Heart left ventricle (tissue), 16 donors: ENCODE data around the gene PAGE2B. TPM values are rescaled to one million over a fixed set of nuclear protein-coding genes. Genes with fewer than 3 reads are reported as not detected.

Source experiments
- ATAC-seq, 4 donors: fragments of 200-7000 bp; cut with Tn5 transposase; one replicate each; pipeline ENCODE4 v1.9.1; 2020 to 2022; ENCODE audit warnings: moderate library complexity in 4 of 4, mild to moderate bottlenecking in 3 of 4, moderate number of reproducible peaks in 1 of 4
- DNase-seq, 5 donors: peaks; one replicate each; pipeline ENCODE4 v3.0.0-alpha.2; 2020
- H3K27ac ChIP-seq, 12 donors: fragments of 200-600 bp; sonication (generic) in 4 of 12; one replicate each; pipeline versions ENCODE4 v1.5.0 to v1.8.0; 2016 to 2022; ENCODE audit warnings: mild to moderate bottlenecking in 2 of 12
- H3K27me3 ChIP-seq, 9 donors: fragments of 200-600 bp; sonication (generic) in 2 of 9; one replicate each; pipeline versions ENCODE4 v1.5.1 to v1.8.0; 2016 to 2022; ENCODE audit warnings: mild to moderate bottlenecking in 3 of 9
- H3K36me3 ChIP-seq, 9 donors: fragments of 200-600 bp; sonication (generic) in 2 of 9; one replicate each; pipeline versions ENCODE4 v1.5.0 to v1.8.0; 2018 to 2022; ENCODE audit warnings: mild to moderate bottlenecking in 2 of 9
- H3K4me1 ChIP-seq, 12 donors: fragments of 200-600 bp; sonication (generic) in 4 of 12; one replicate each; pipeline versions ENCODE4 v1.5.0 to v1.8.0; 2016 to 2022; ENCODE audit warnings: mild to moderate bottlenecking in 3 of 12
- H3K4me3 ChIP-seq, 12 donors: fragments of 200-600 bp; sonication (generic) in 4 of 12; one replicate each; pipeline versions ENCODE4 v1.5.0 to v1.8.0; 2017 to 2022; ENCODE audit warnings: mild to moderate bottlenecking in 9 of 12, moderate library complexity in 4 of 12
- H3K9me3 ChIP-seq, 12 donors: fragments of 200-600 bp; sonication (generic) in 4 of 12; one replicate each; pipeline versions ENCODE4 v1.5.0 to v1.8.0; 2016 to 2022; ENCODE audit warnings: mild to moderate bottlenecking in 1 of 12
- CTCF ChIP-seq, 12 donors: fragments of 200-600 bp; sonication (generic) in 4 of 12; IDR thresholded peaks; one replicate each; pipeline versions ENCODE4 v1.5.0 to v1.8.0; 2018 to 2022; ENCODE audit warnings: antibody characterized with exemption in 12 of 12, mild to moderate bottlenecking in 5 of 12
- POLR2A ChIP-seq, 2 donors: fragments of 450-650 bp; IDR thresholded peaks; one replicate each; pipeline ENCODE4 v1.6.1; 2017; ENCODE audit warnings: antibody characterized with exemption in 2 of 2, mild to moderate bottlenecking in 2 of 2, moderate library complexity in 2 of 2
- WGBS, 4 donors: extraction: QIAGEN DNeasy Blood & Tissue Kit in 2 of 4; methylation state at CpG; one replicate each; pipeline versions ENCODE4 v1.1.5 to v1.1.7; 2013 to 2018; 5-methylcytosine and 5-hydroxymethylcytosine counted together
- intact Hi-C, 10 donors: fragments of 100-400 bp; cut with DNase I; formaldehyde crosslinking; loops; one replicate each; pipeline versions ENCODE4 v1.11.1 to v1.14.2; 2022
- polyA plus RNA-seq, 2 donors: library from polyadenylated mRNA; stranded (reverse); fragments of 200-250 nt; gene quantifications; one replicate each; pipeline ENCODE4 v1.2.3, GENCODE V29; 2013
- total RNA-seq, 9 donors: library from RNA; depleted of rRNA in 2 of 9; stranded (reverse); fragments of >200 nt in 2 of 9; fragmentation: NEBNext Ultra II Directional in 3 of 9; extraction: Animal tissue kit (Norgen Biotek cat#: 25700) in 3 of 9; gene quantifications; one replicate each; pipeline versions ENCODE4 v1.1.0 to v1.2.4, GENCODE V29; 2016 to 2023
- donor health status: ischemic (EF 13 %, LVEDD 7.1; RV severe dilation, severe dysfunction).
- donor health status: healthy with polysubstance abuse.
- donor health status: DM: no; HTN: yes; CAD: no.
- donor health status: DM: no; HTN: no; CAD: no.
- donor health status: ischemic (EF 25% LVEDD 6.9; RV normal size, moderate dysfunction).
- donor health status: ischemic (EF 25% LVEDD 5.7; RV mildly dilated, moderate dysfunction).
- donor health status: healthy.
- donor health status: DM: yes; HTN: yes; CAD: no.
- donor health status: ischemic (EF 35%, LVEDD 5.7; RV mildly dilated, moderate dysfunction).
- donor health status: nonischemic (EF 11% LVEDD 7.7; RV severe dilation, severe dysfunction).
- donor health status: DM: yes; HTN: yes; CAD: no.
- donor health status: PGD.
- donor health status: ischemic (EF 29% LVEDD 5.4; RV normal size, mild dysfunction).
- donor health status: nonischemic (EF 23%, LVEDD 6.1; RV moderate dilation, normal function).

Gene PAGE2B
- total and polyA plus RNA-seq, 11 donors, result not detected

DNA sequence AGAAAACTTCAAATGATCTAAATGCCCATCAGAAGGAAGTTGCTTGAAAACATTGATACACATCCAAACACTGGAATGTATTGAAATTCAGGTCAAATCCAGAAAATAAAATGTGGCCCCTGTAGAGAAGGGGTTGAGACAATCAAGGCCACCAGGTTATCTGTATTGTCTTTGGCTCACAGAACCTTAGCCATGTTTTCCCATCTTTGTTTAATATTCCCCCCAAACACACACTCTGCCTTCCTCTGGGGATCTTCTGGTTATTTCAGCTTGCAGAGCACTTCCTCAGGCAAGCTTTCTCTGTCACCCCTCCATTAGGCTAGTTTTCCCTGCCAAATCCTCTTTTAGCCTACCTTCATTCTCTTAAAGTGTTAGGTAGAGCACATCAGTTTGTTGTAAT lies 44.4 kb downstream of the PAGE2B start:
- no peaks in the 10 kb centered on the region for H3K9me3 ChIP-seq
- intact Hi-C loops, result no loop called here
- H3K27me3 ChIP-seq, result peaks cover 0 to 33% (median 0%) of the 10 kb centered on the region in 9 donors
- no peaks in the 10 kb centered on the region for H3K36me3 ChIP-seq
- H3K27ac ChIP-seq, result no peak overlapping the region
- H3K4me3 ChIP-seq, result no peak overlapping the region
- DNase-seq (no peak), ATAC-seq (no peak)
- no peaks in the 10 kb centered on the region for H3K4me1 ChIP-seq
- TF ChIP-seq CTCF (IDR thresholded peaks at IDR 0.05) (no peak), POLR2A (IDR thresholded peaks at IDR 0.05) (no peak)

DNA sequence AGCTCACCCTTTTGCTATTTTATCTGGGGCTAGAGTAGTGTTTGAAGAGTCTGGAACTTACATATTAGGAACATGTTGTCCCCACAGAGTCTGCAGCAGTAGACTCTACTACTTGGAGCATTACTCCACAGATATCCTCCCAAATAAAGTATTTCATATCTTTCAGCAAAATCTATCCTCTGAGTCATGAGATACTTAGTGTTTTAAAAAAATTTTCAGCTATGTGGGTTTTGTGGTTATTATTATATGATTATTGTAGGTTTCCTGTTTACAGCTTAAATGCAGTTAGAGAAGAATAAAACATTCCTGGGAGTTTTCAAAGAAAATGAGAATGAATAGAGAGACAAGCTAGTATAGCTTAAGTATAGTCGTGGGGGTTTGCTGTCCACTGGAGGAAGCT lies 44.9 kb downstream of the PAGE2B start:
- Histone ChIP-seq H3K4me1 (no peaks in the 10 kb centered on the region), H3K9me3 (no peaks in the 10 kb centered on the region), H3K27me3 (peaks cover 0 to 33% (median 0%) of the 10 kb centered on the region in 9 donors), H3K27ac (no peak overlapping the region), H3K4me3 (no peak overlapping the region), H3K36me3 (no peaks in the 10 kb centered on the region)
- DNase-seq, result no peak
- no peak for ATAC-seq
- no peak for TF ChIP-seq CTCF (IDR thresholded peaks at IDR 0.05)
- no peak for TF ChIP-seq POLR2A (IDR thresholded peaks at IDR 0.05)
- intact Hi-C loops, result no loop called here
- 30 to 57% (median 48%) methylated on average over 1 of the region's 1 CpG for WGBS, 4 donors

- 32 to 76% (median 54%) methylated on average over 2 of the region's 2 CpGs for WGBS, 4 donors
- no peak overlapping the region for H3K4me3 ChIP-seq
- no peak for ATAC-seq
- no peak overlapping the region for H3K27ac ChIP-seq
- peaks cover 0 to 33% (median 0%) of the 10 kb centered on the region in 9 donors for H3K27me3 ChIP-seq
- H3K36me3 ChIP-seq, result no peaks in the 10 kb centered on the region
- no peak for TF ChIP-seq CTCF (IDR thresholded peaks at IDR 0.05)
- TF ChIP-seq POLR2A (IDR thresholded peaks at IDR 0.05), result no peak
- DNase-seq, result no peak
- H3K4me1 ChIP-seq, result no peaks in the 10 kb centered on the region
- H3K9me3 ChIP-seq, result no peaks in the 10 kb centered on the region
- intact Hi-C loops, result no loop called here
Observed at GRCh38 chrX:55120761-55121358, 46.0 kb downstream of the PAGE2B start.

GRCh38 chrX:55123900-55124299 lies 49.1 kb downstream of the PAGE2B start:
- Histone ChIP-seq H3K27me3 (peaks cover 0 to 27% (median 0%) of the 10 kb centered on the region in 9 donors), H3K4me1 (no peaks in the 10 kb centered on the region), H3K4me3 (no peak overlapping the region), H3K36me3 (no peaks in the 10 kb centered on the region), H3K9me3 (no peaks in the 10 kb centered on the region), H3K27ac (no peak overlapping the region)
- intact Hi-C loops, result no loop called here
- TF ChIP-seq POLR2A (IDR thresholded peaks at IDR 0.05), result no peak
- no peak for TF ChIP-seq CTCF (IDR thresholded peaks at IDR 0.05)
- 65 to 94% (median 89%) methylated on average over 7 of the region's 7 CpGs for WGBS, 4 donors
- DNase-seq (no peak), ATAC-seq (no peak)
